GM23338 (cell line): ENCODE results near the gene LRMDA.

Experiments used
- EZH2 ChIP-seq: fragments of 200-600 bp; sonication (generic); IDR thresholded peaks from one replicate; pipeline ENCODE4 v1.8.0; 2017; ENCODE audit warnings: antibody characterized with exemption, mild to moderate bottlenecking, low read depth; ENCODE audit not compliant: unreplicated experiment
- EZH2phosphoT487 ChIP-seq: fragments of 200-600 bp; sonication (generic); IDR thresholded peaks from one replicate; pipeline ENCODE4 v1.8.1; 2018; ENCODE audit warnings: antibody characterized with exemption; ENCODE audit not compliant: unreplicated experiment
- TF ChIP-seq, protein P1 (sequence below), 2 experiments: fragments of 200-600 bp in 1 of 2; sonication (generic) in 1 of 2; conservative IDR thresholded peaks; 2 replicates each; pipeline versions ENCODE4 v1.5.1 to v1.6.1; 2016 to 2017; ENCODE audit warnings: antibody characterized with exemption in 2 of 2, low read depth in 2 of 2, mild to moderate bottlenecking in 2 of 2, moderate library complexity in 1 of 2

DNA sequence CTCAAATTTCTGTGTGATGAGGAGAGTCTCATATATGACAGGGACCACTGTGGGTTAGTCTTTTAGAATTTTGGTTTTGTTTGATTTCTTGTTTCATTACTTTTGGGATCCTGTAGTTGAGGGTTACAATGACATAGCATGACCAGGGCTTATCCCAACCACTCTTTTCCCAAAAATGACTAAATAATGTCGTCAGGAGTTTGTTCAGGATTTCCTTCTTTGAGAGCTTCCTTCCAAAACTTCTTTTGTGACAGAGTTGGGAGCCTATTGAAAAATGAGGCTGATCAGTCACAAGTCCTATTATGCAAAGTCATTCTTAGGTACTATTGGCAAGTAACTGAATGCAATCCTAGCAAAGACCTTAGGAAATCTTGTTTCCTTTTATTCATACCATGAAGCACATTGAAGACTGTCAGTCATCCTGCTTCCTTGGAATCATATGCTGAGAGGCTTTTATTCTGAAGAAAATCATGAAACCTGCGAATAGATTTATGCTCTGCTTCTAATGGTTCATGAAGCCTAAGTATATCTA, 498.3 kb downstream of the LRMDA start:
- TF ChIP-seq, protein P1, sequence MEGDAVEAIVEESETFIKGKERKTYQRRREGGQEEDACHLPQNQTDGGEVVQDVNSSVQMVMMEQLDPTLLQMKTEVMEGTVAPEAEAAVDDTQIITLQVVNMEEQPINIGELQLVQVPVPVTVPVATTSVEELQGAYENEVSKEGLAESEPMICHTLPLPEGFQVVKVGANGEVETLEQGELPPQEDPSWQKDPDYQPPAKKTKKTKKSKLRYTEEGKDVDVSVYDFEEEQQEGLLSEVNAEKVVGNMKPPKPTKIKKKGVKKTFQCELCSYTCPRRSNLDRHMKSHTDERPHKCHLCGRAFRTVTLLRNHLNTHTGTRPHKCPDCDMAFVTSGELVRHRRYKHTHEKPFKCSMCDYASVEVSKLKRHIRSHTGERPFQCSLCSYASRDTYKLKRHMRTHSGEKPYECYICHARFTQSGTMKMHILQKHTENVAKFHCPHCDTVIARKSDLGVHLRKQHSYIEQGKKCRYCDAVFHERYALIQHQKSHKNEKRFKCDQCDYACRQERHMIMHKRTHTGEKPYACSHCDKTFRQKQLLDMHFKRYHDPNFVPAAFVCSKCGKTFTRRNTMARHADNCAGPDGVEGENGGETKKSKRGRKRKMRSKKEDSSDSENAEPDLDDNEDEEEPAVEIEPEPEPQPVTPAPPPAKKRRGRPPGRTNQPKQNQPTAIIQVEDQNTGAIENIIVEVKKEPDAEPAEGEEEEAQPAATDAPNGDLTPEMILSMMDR (conservative IDR thresholded peaks at IDR 0.05; ENCODE audit: low read depth in 2 of 2) = no peak
- TF ChIP-seq EZH2 (no peak), EZH2phosphoT487 (no peak)
